Ishikawa (cell line): Measurements from ENCODE around the gene LDAH.

Experiments
- MAX ChIP-seq: IDR thresholded peaks from 2 replicates; pipeline ENCODE4 v1.6.1; 2012
- RAD21 ChIP-seq: IDR thresholded peaks from 2 replicates; pipeline ENCODE4 v1.6.1; 2012; ENCODE audit warnings: low read depth

GRCh38 chr2:20723543-20723942 is 99.4 kb downstream of the LDAH start:
- TF ChIP-seq MAX (no peak), RAD21 (no peak)
